Esophagus squamous epithelium (tissue), 5 donors: ENCODE measurements around the gene E2F7. TPM values are rescaled to one million over a fixed set of nuclear protein-coding genes. Genes with fewer than 3 reads are reported as not detected.

ENCODE experiments used
- DNase-seq: peaks from one replicate; lab custom pipeline; 2025; lab: John Stamatoyannopoulos, UW
- H3K27ac ChIP-seq, 4 donors: fragments of 200-600 bp; sonication (generic); one replicate each; pipeline ENCODE4 v1.5.1; 2016 to 2019; ENCODE audit warnings: mild to moderate bottlenecking in 1 of 4
- H3K27me3 ChIP-seq, 4 donors: fragments of 200-600 bp; sonication (generic); 1 replicate in 3 of 4; 2 replicates in 1 of 4; pipeline versions ENCODE4 v1.5.1 to v1.6.0; 2017 to 2021; ENCODE audit warnings: antibody characterized with exemption in 1 of 4
- H3K36me3 ChIP-seq, 3 donors: fragments of 200-600 bp; sonication (generic); one replicate each; pipeline ENCODE4 v1.5.1; 2016 to 2019
- H3K4me1 ChIP-seq, 3 donors: fragments of 200-600 bp; sonication (generic); one replicate each; pipeline ENCODE4 v1.5.1; 2017 to 2019
- H3K4me3 ChIP-seq, 4 donors: fragments of 200-600 bp; sonication (generic); 1 replicate in 3 of 4; 2 replicates in 1 of 4; pipeline ENCODE4 v1.5.1; 2016 to 2019; ENCODE audit warnings: mild to moderate bottlenecking in 2 of 4, moderate library complexity in 1 of 4
- H3K9me3 ChIP-seq, 3 donors: fragments of 200-600 bp; sonication (generic); one replicate each; pipeline ENCODE4 v1.5.1; 2016 to 2019
- POLR2A ChIP-seq, 4 donors: fragments of 450-650 bp; IDR thresholded peaks; one replicate each; pipeline ENCODE4 v1.6.1; 2017; ENCODE audit warnings: antibody characterized with exemption in 4 of 4, mild to moderate bottlenecking in 4 of 4, moderate library complexity in 3 of 4
- WGBS, 2 donors: methylation state at CpG; one replicate each; pipeline ENCODE4 v1.1.5; 2018; 5-methylcytosine and 5-hydroxymethylcytosine counted together
- intact Hi-C: fragments of 100-400 bp; cut with DNase I; formaldehyde crosslinking; loops from one replicate; pipeline ENCODE4 v1.15.0; 2022
- total RNA-seq, 4 donors: library from RNA; depleted of rRNA; stranded (reverse); fragments of >200 nt; gene quantifications; one replicate each; pipeline ENCODE4 v1.1.0, GENCODE V29; 2016
- TF ChIP-seq, protein P1 (sequence below), 6 experiments: fragments of 450-650 bp in 4 of 6; fragments of 200-600 bp in 2 of 6; sonication (generic) in 2 of 6; IDR thresholded peaks; one replicate each; pipeline ENCODE4 v1.5.1; 2016 to 2019; ENCODE audit warnings: antibody characterized with exemption in 6 of 6, mild to moderate bottlenecking in 4 of 6, moderate library complexity in 4 of 6
- donor health status: DM: yes; HTN: yes; CAD: no.

Gene E2F7
- total RNA-seq, 4 donors from 2014 or later = 1.5 to 7.7 (median 7.1) TPM

DNA sequence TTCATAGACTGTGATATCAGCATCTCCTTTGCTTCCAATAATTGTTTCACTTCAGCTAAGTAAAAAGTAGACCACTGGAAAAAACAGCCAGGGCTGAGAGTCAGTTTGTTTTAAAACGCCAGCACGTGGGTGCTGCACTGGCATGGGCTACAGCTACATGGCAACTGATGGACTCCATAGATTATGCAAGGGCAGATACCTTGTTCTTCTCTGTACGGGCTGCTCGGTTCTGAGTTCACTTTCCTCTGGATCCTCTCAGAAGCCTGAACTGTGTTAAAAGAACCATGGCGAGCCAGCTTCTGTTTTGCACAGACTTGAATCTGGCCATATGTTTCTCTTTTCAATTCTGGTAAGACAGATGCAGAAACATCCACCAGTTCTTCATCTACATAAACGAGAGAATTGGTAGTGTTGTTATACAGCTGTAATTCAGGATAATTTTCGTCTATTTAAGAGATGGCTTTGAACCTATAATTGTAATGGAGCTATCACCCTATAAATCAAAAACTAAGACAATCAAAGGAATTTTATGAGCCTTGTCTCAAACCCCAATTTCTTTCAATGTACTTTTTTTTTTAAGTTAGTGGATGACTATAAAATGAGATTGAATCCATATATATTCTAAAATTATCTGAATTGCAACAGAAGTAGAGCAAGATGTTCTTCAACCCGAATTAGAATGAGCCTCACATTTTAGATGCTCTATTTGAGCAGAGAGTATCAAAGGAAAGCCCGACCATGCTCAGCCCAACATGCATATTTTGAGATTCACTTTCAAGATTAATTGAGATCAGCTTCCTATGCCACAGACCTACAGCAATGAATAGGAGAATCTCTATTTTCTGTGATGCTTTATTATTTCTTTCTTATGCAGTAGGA is 31.5 kb downstream of the E2F7 start:
- Histone ChIP-seq H3K27me3 (no peaks in the 10 kb centered on the region), H3K27ac (no peak overlapping the region), H3K4me1 (no peaks in the 10 kb centered on the region), H3K36me3 (no peaks in the 10 kb centered on the region), H3K4me3 (no peak overlapping the region), H3K9me3 (no peaks in the 10 kb centered on the region)
- TF ChIP-seq POLR2A (IDR thresholded peaks at IDR 0.05) = no peak
- TF ChIP-seq, protein P1, sequence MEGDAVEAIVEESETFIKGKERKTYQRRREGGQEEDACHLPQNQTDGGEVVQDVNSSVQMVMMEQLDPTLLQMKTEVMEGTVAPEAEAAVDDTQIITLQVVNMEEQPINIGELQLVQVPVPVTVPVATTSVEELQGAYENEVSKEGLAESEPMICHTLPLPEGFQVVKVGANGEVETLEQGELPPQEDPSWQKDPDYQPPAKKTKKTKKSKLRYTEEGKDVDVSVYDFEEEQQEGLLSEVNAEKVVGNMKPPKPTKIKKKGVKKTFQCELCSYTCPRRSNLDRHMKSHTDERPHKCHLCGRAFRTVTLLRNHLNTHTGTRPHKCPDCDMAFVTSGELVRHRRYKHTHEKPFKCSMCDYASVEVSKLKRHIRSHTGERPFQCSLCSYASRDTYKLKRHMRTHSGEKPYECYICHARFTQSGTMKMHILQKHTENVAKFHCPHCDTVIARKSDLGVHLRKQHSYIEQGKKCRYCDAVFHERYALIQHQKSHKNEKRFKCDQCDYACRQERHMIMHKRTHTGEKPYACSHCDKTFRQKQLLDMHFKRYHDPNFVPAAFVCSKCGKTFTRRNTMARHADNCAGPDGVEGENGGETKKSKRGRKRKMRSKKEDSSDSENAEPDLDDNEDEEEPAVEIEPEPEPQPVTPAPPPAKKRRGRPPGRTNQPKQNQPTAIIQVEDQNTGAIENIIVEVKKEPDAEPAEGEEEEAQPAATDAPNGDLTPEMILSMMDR (IDR thresholded peaks at IDR 0.05) = no peak
- intact Hi-C loops = no loop called here
- DNase-seq = no peak
- WGBS, 2 donors = 89 to 91% methylated on average over 9 of the region's 9 CpGs

DNA sequence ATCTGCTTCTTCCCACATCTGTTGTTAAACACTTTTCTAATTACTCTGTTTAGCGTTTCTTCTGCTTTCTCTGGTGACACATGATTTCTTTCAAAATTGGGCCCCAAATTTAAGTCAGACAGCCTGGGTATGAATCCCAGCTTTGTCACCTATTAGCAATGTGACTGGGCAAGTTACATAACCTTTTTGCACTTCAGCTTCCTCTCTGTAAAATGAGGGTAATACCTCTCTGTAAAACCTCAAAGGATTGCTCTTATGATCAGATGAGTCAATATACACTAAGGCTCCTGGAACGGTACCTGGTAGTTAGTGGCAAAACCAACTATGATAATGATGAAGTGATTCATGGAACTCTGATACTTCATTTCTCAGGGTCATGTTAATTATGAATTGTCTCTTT is 33.0 kb downstream of the E2F7 start:
- intact Hi-C loops = no loop called here
- H3K4me3 ChIP-seq = no peak overlapping the region
- no peaks in the 10 kb centered on the region for H3K4me1 ChIP-seq
- H3K27ac ChIP-seq = no peak overlapping the region
- DNase-seq = no peak
- H3K27me3 ChIP-seq = no peaks in the 10 kb centered on the region
- WGBS, 2 donors = 65 to 66% methylated on average over 2 of the region's 2 CpGs
- TF ChIP-seq POLR2A (IDR thresholded peaks at IDR 0.05) = no peak
- TF ChIP-seq, protein P1 (IDR thresholded peaks at IDR 0.05) = no peak
- no peaks in the 10 kb centered on the region for H3K9me3 ChIP-seq
- no peaks in the 10 kb centered on the region for H3K36me3 ChIP-seq

DNA sequence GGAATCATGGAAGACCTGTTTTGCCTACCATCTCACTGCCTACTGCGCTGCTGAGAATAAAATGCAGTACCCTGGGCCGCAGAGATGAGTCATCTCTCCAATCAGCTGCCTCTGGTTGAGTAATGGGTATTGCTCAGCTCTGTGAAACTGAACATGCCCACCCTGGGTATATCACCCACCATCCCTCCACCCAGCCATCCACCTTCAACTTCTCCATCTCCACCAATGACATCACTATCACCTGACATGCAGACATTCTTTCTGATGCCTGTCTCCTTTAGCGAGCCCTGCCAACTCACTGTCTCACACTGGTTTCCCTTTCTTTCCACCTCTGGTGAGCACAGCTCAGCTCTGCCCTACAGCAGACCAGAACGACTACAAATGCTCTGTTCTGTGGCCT is 33.6 kb downstream of the E2F7 start:
- Histone ChIP-seq H3K36me3 (no peaks in the 10 kb centered on the region), H3K27ac (no peak overlapping the region), H3K4me3 (no peak overlapping the region), H3K9me3 (no peaks in the 10 kb centered on the region), H3K27me3 (no peaks in the 10 kb centered on the region), H3K4me1 (no peaks in the 10 kb centered on the region)
- intact Hi-C loops = no loop called here
- no peak for DNase-seq
- WGBS, 2 donors = 79 to 92% methylated on average over 4 of the region's 4 CpGs
- no peak for TF ChIP-seq POLR2A (IDR thresholded peaks at IDR 0.05)
- TF ChIP-seq, protein P1 (IDR thresholded peaks at IDR 0.05) = no peak

DNA sequence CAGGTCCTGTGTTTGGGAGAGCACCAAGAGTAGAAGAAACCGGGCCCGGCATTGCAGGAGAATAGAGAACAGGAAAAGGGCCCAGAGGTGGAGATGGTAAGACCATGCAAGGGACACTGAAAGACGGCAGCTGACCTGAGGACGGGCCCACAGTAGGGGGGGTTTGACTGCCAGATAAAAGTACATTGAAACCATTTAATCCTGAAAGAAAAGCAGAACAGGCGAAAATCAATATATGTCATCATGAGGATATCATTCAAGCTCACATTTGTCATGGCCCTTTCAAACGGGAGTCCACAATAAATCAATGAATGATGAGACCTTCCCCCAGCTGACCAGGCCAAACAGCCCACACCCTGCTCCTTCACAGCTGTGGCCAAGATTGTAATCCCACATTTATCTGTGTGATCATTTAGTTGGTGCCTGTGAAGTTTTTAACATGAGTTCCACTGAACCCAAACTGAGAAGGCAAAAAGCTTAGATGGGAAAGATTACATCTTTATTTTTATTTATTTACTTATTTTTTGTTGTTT is 39.5 kb downstream of the E2F7 start:
- Histone ChIP-seq H3K27ac (no peak overlapping the region), H3K4me3 (no peak overlapping the region), H3K9me3 (no peaks in the 10 kb centered on the region), H3K27me3 (no peaks in the 10 kb centered on the region), H3K4me1 (no peaks in the 10 kb centered on the region), H3K36me3 (no peaks in the 10 kb centered on the region)
- intact Hi-C loops = no loop called here
- WGBS, 2 donors = 89 to 91% methylated on average over 6 of the region's 6 CpGs
- DNase-seq = no peak
- TF ChIP-seq, protein P1 (IDR thresholded peaks at IDR 0.05) = no peak
- no peak for TF ChIP-seq POLR2A (IDR thresholded peaks at IDR 0.05)

DNA sequence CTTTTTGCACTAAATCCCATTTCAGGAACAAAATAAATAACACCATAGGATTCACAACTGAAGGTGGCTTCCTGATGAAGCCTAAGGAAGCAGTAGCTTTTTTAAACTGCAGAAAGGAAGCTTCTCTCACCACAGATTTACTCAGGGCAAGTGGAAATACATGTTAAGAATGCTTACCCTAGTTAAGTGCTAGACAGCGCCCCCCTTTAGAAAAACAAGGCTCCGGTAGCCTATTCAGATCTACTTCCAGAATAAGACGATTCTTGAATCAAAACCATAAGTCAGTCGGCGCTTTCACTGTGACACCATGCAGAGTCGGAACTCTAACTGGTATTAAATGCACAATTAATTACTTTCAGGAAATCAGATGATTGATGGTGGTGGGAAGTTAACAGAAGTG is 41.9 kb downstream of the E2F7 start:
- H3K9me3 ChIP-seq = no peaks in the 10 kb centered on the region
- H3K36me3 ChIP-seq = no peaks in the 10 kb centered on the region
- no peaks in the 10 kb centered on the region for H3K27me3 ChIP-seq
- intact Hi-C loops = no loop called here
- 76 to 83% methylated on average over 6 of the region's 6 CpGs for WGBS, 2 donors
- H3K4me1 ChIP-seq = no peaks in the 10 kb centered on the region
- H3K27ac ChIP-seq = no peak overlapping the region
- TF ChIP-seq, protein P1 (IDR thresholded peaks at IDR 0.05) = no peak
- TF ChIP-seq POLR2A (IDR thresholded peaks at IDR 0.05) = no peak
- no peak for DNase-seq
- H3K4me3 ChIP-seq = no peak overlapping the region
